ENCODE data around the gene SLC25A45. TPM values are rescaled to one million over a fixed set of nuclear protein-coding genes. Genes with fewer than 3 reads are reported as not detected.
A peak's percentile ranks its signal among the peaks of the same experiment; 100 is the strongest.

SLC25A45 gene
- total and polyA plus RNA-seq, 2 of the 4 experiments (the other 2 are of a cell fraction), result 0.72 to 1.2 TPM

DNA sequence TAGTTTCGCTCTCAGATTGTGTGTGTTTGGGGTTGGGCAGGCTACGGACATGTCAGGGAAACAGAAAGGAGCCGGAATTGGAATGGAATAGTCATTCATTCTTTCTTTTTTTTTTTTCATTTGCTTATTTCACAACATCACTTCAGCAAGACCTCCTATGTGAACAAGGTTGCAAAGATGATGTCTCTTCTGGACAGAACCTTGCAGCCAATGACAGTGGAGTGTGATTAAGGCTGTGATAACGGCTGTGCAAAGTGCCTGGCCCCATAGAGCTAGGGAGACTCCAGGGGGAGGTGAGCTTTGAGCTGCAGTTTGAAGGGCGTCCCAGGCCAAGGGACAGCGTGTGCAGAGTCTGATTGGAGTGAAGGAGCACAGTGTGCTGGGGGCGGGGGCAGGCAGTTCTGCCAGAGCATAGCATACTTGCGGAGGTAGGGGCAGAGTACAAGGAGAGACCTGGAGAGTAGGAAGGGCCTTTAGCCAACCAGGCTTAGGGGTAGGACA is 24.5 kb downstream of the SLC25A45 start:
- Histone ChIP-seq H3K4me3 (ENCODE audit: insufficient read depth, low read depth, low read length) (no peak overlapping the region), H3K14ac (replicated peaks; ENCODE audit: low read depth, low read length) (no peak overlapping the region), H3K9ac (ENCODE audit: low read depth, low read length) (no peak overlapping the region), H4K8ac (ENCODE audit: low read depth in 2 of 2, low read length in 2 of 2) (no peak overlapping the region), H3K18ac (ENCODE audit: low read depth, low read length) (no peak overlapping the region), H2AFZ (replicated peaks; ENCODE audit: low read length, poor library complexity) (no peak overlapping the region), H4K20me1 (ENCODE audit: insufficient read depth, low read length) (peaks cover 12% of the 10 kb centered on the region), H3K27ac (ENCODE audit: insufficient read depth, low read length) (no peak overlapping the region), H4K5ac (ENCODE audit: low read depth, low read length) (no peak overlapping the region), H3K36me3 (ENCODE audit: control insufficient read depth, insufficient read depth, low read length) (peaks cover 2% of the 10 kb centered on the region; the same call in 1 of the 2 replicates), H3K4ac (ENCODE audit: low read depth, low read length) (no peak overlapping the region), H2AK9ac (replicated peaks; ENCODE audit: low read depth, low read length, poor library complexity) (no peak overlapping the region), H3K4me1 (ENCODE audit: control insufficient read depth, insufficient read depth, low read length) (peaks cover 8% of the 10 kb centered on the region), H4K91ac (ENCODE audit: insufficient read depth, low read depth, low read length) (no peak overlapping the region), H2AK5ac (ENCODE audit: low read depth, low read length) (no peak overlapping the region), H3K27me3 (ENCODE audit: control insufficient read depth, insufficient read depth, low read length) (peaks cover 22% of the 10 kb centered on the region), H2BK20ac (ENCODE audit: low read depth, low read length) (no peak overlapping the region), H3K9me3 (ENCODE audit: control insufficient read depth, insufficient read depth, low read length) (no peaks in the 10 kb centered on the region), H2BK120ac (ENCODE audit: low read depth, low read length) (no peak overlapping the region), H2BK15ac (ENCODE audit: low read depth, low read length) (no peak overlapping the region), H3K56ac (ENCODE audit: extremely low read depth, insufficient read depth, low read length) (no peak overlapping the region), H3K23ac (ENCODE audit: low read depth, low read length) (no peak overlapping the region), H3K4me2 (ENCODE audit: low read depth, low read length) (no peak overlapping the region), H3K79me1 (ENCODE audit: low read depth in 1 of 2, low read length in 2 of 2) (0 out of 4 replicates have a peak, but pooled peaks cover 0 to 4% of the 10 kb centered on the region in 2 experiments), H2BK5ac (ENCODE audit: low read depth, low read length, poor library complexity, severe bottlenecking) (no peak overlapping the region), H3K9me1 (ENCODE audit: insufficient read depth, low read length) (peaks cover 7% of the 10 kb centered on the region; the same call in 1 of the 2 replicates)
- DNase-seq (no peak), ATAC-seq (ENCODE audit: low read depth) (no peak)
- WGBS, 2 experiments (ENCODE audit: extremely low coverage in 2 of 2, insufficient read length in 1 of 2), result 76% methylated on average over 5 of the region's 8 CpGs; no CpG with 5 or more reads in 1 of the 2 experiments
- BruUV-seq (replicated peaks), result no TSS peak
- CTCF ChIA-PET, result no interaction called here
- in situ Hi-C loops (cut with MboI; ENCODE audit: low sequenced_read_pairs), result no loop called here
- intact Hi-C loops (cut with micrococcal nuclease), result no loop called here
- dilution Hi-C loops (cut with HindIII; ENCODE audit: low sequenced_read_pairs, unreplicated experiment), result no loop called here
- POLR2A ChIA-PET (ENCODE audit: unreplicated experiment), result interaction anchor here (0.6 to 2.8 kb wide), 2 partner anchors 142 to 144 kb away, joined by 4 to 10 read pairs; partner anchors contain the start of gene MALAT1
- TF ChIP-seq, protein P1, sequence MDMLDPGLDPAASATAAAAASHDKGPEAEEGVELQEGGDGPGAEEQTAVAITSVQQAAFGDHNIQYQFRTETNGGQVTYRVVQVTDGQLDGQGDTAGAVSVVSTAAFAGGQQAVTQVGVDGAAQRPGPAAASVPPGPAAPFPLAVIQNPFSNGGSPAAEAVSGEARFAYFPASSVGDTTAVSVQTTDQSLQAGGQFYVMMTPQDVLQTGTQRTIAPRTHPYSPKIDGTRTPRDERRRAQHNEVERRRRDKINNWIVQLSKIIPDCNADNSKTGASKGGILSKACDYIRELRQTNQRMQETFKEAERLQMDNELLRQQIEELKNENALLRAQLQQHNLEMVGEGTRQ (IDR thresholded peaks at IDR 0.05; ENCODE audit: low read depth, low read length), result no peak
- TF ChIP-seq NFE2L2 (IDR thresholded peaks at IDR 0.05; ENCODE audit: low read depth, low read length), result no peak
- peak; percentile 56 for TF ChIP-seq CEBPB (IDR thresholded peaks at IDR 0.05; ENCODE audit: low read depth, low read length)
